Endometrial microvascular endothelial cells (primary cell): Measurements from ENCODE around the gene NRGN. TPM values are rescaled to one million over a fixed set of nuclear protein-coding genes. Genes with fewer than 3 reads are reported as not detected.

ENCODE experiments used
- in situ Hi-C: cut with HindIII; loops from 2 replicates; pipeline ENCODE4 v1.10.0; 2017; ENCODE audit warnings: low sequenced_read_pairs, low pct_unique_long_range_greater_than_20kb; ENCODE audit errors: inconsistent ontology term
- total RNA-seq: library from RNA; depleted of rRNA; stranded (reverse); fragments of >200 nt; gene quantifications from one replicate; pipeline ENCODE4 v1.2.3, GENCODE V29; 2015; ENCODE audit errors: inconsistent ontology term

NRGN gene
- total RNA-seq, 1 donor from 2014 or later: 14.6 TPM

GRCh38 chr11:124737638-124738305 is 2.0 kb upstream of the NRGN start:
- in situ Hi-C loops: no loop called here

GRCh38 chr11:124738713-124739478 is 846 bp upstream of the NRGN start:
- in situ Hi-C loops: no loop called here

- in situ Hi-C loops: no loop called here
Measured at GRCh38 chr11:124740277-124740882, 638 bp downstream of the NRGN start.

- in situ Hi-C loops: no loop called here
Measured at GRCh38 chr11:124742555-124742954, 2.8 kb downstream of the NRGN start.

- in situ Hi-C loops: no loop called here
Measured at GRCh38 chr11:124743050-124743449, 3.3 kb downstream of the NRGN start.

GRCh38 chr11:124745270-124745834 is 5.6 kb downstream of the NRGN start:
- in situ Hi-C loops: no loop called here

GRCh38 chr11:124745835-124746620 is 6.3 kb downstream of the NRGN start:
- in situ Hi-C loops: no loop called here

- in situ Hi-C loops: no loop called here
Measured at GRCh38 chr11:124746621-124747243, 7.0 kb downstream of the NRGN start.

- in situ Hi-C loops: no loop called here
Measured at GRCh38 chr11:124747406-124748099, 7.8 kb downstream of the NRGN start.

GRCh38 chr11:124748100-124748418 is 8.3 kb downstream of the NRGN start:
- in situ Hi-C loops: no loop called here

GRCh38 chr11:124748481-124749343 is 9.0 kb downstream of the NRGN start:
- in situ Hi-C loops: no loop called here

- in situ Hi-C loops: no loop called here
Measured at GRCh38 chr11:124749912-124750311, 10.2 kb downstream of the NRGN start.

- in situ Hi-C loops: no loop called here
Measured at GRCh38 chr11:124751391-124751740, 11.6 kb downstream of the NRGN start.

GRCh38 chr11:124751741-124752470 is 12.2 kb downstream of the NRGN start, which contains the start of gene VSIG2:
Gene VSIG2 (minus strand): TSS chr11:124752255. CDS start chr11:124752137, 118 bp downstream.
- in situ Hi-C loops: no loop called here

GRCh38 chr11:124752471-124753102 is 12.8 kb downstream of the NRGN start:
- in situ Hi-C loops: no loop called here

GRCh38 chr11:124753205-124753604 is 13.5 kb downstream of the NRGN start:
- in situ Hi-C loops: no loop called here
